ENCODE measurements around the gene HNF4A. TPM values are rescaled to one million over a fixed set of nuclear protein-coding genes. Genes with fewer than 3 reads are reported as not detected.

HNF4A gene
- total RNA-seq, 3 donors from 2014 or later (not counting 1 experiment from before 2014, with no cell fraction given): not detected

GRCh38 chr20:44357020-44357419 lies 1.5 kb downstream of the HNF4A start:
- Mint-ChIP-seq H3K27ac (no peak overlapping the region), H3K4me1 (no peaks in the 10 kb centered on the region), H3K9me3 (no peaks in the 10 kb centered on the region), H3K4me3 (no peak overlapping the region), H3K36me3 (no peaks in the 10 kb centered on the region), H3K27me3 (ENCODE audit: low read depth in 2 of 2) (peaks cover 14 to 18% of the 10 kb centered on the region in 2 donors)
- Histone ChIP-seq H3K27me3 (ENCODE audit: control insufficient read depth, insufficient read depth, low read length) (no peaks in the 10 kb centered on the region), H3K4me3 (ENCODE audit: low read length) (no peak overlapping the region), H3K9me3 (ENCODE audit: control insufficient read depth, insufficient read depth, low read length) (no peaks in the 10 kb centered on the region), H3K4me1 (ENCODE audit: control insufficient read depth, insufficient read depth, low read length) (no peaks in the 10 kb centered on the region), H3K36me3 (ENCODE audit: control insufficient read depth, insufficient read depth, low read length) (no peaks in the 10 kb centered on the region), H3K27ac (ENCODE audit: low read length) (no peak overlapping the region)
- no peak for ATAC-seq
- intact Hi-C loops (cut with micrococcal nuclease): no loop called here
- no peak for DNase-seq
- no peak for TF ChIP-seq CTCF (IDR thresholded peaks at IDR 0.05)
- 77% methylated on average over 1 of the region's 2 CpGs for WGBS (ENCODE audit: insufficient coverage)

GRCh38 chr20:44357555-44358125 lies 2.1 kb downstream of the HNF4A start:
- ATAC-seq: no peak
- H3K27me3 ChIP-seq (ENCODE audit: control insufficient read depth, insufficient read depth, low read length): no peaks in the 10 kb centered on the region
- no peak for DNase-seq
- H3K4me3 ChIP-seq (ENCODE audit: low read length): no peak overlapping the region
- Mint-ChIP-seq H3K4me3 (no peak overlapping the region), H3K9me3 (no peaks in the 10 kb centered on the region), H3K4me1 (no peaks in the 10 kb centered on the region), H3K27me3 (ENCODE audit: low read depth in 2 of 2) (peaks cover 14 to 15% of the 10 kb centered on the region in 2 donors), H3K27ac (no peak overlapping the region), H3K36me3 (no peaks in the 10 kb centered on the region)
- no peaks in the 10 kb centered on the region for H3K36me3 ChIP-seq (ENCODE audit: control insufficient read depth, insufficient read depth, low read length)
- no peak for TF ChIP-seq CTCF (IDR thresholded peaks at IDR 0.05)
- H3K9me3 ChIP-seq (ENCODE audit: control insufficient read depth, insufficient read depth, low read length): no peaks in the 10 kb centered on the region
- no peaks in the 10 kb centered on the region for H3K4me1 ChIP-seq (ENCODE audit: control insufficient read depth, insufficient read depth, low read length)
- 58% methylated on average over 2 of the region's 4 CpGs for WGBS (ENCODE audit: insufficient coverage)
- no peak overlapping the region for H3K27ac ChIP-seq (ENCODE audit: low read length)
- intact Hi-C loops (cut with micrococcal nuclease): no loop called here

GRCh38 chr20:44358776-44359175 lies 3.3 kb downstream of the HNF4A start:
- no peaks in the 10 kb centered on the region for H3K4me1 ChIP-seq (ENCODE audit: control insufficient read depth, insufficient read depth, low read length)
- WGBS (ENCODE audit: insufficient coverage): 78% methylated on average over 8 of the region's 8 CpGs
- H3K36me3 Mint-ChIP-seq: no peaks in the 10 kb centered on the region
- H3K27ac ChIP-seq (ENCODE audit: low read length): no peak overlapping the region
- intact Hi-C loops (cut with micrococcal nuclease): no loop called here
- H3K4me1 Mint-ChIP-seq: no peaks in the 10 kb centered on the region
- ATAC-seq (no peak), DNase-seq (no peak)
- no peaks in the 10 kb centered on the region for H3K9me3 ChIP-seq (ENCODE audit: control insufficient read depth, insufficient read depth, low read length)
- no peaks in the 10 kb centered on the region for H3K27me3 ChIP-seq (ENCODE audit: control insufficient read depth, insufficient read depth, low read length)
- no peaks in the 10 kb centered on the region for H3K9me3 Mint-ChIP-seq
- peaks cover 14 to 15% of the 10 kb centered on the region in 2 donors for H3K27me3 Mint-ChIP-seq (ENCODE audit: low read depth in 2 of 2)
- TF ChIP-seq CTCF (IDR thresholded peaks at IDR 0.05): no peak
- no peak overlapping the region for H3K27ac Mint-ChIP-seq
- H3K4me3 ChIP-seq (ENCODE audit: low read length): no peak overlapping the region
- no peaks in the 10 kb centered on the region for H3K36me3 ChIP-seq (ENCODE audit: control insufficient read depth, insufficient read depth, low read length)
- no peak overlapping the region for H3K4me3 Mint-ChIP-seq

- Mint-ChIP-seq H3K27ac (no peak overlapping the region), H3K4me3 (no peak overlapping the region), H3K4me1 (no peaks in the 10 kb centered on the region), H3K27me3 (ENCODE audit: low read depth in 2 of 2) (peaks cover 8 to 15% of the 10 kb centered on the region in 2 donors), H3K36me3 (no peaks in the 10 kb centered on the region), H3K9me3 (no peaks in the 10 kb centered on the region)
- Histone ChIP-seq H3K27me3 (ENCODE audit: control insufficient read depth, insufficient read depth, low read length) (no peaks in the 10 kb centered on the region), H3K36me3 (ENCODE audit: control insufficient read depth, insufficient read depth, low read length) (no peaks in the 10 kb centered on the region), H3K4me1 (ENCODE audit: control insufficient read depth, insufficient read depth, low read length) (no peaks in the 10 kb centered on the region), H3K4me3 (ENCODE audit: low read length) (no peak overlapping the region), H3K9me3 (ENCODE audit: control insufficient read depth, insufficient read depth, low read length) (no peaks in the 10 kb centered on the region), H3K27ac (ENCODE audit: low read length) (no peak overlapping the region)
- no peak for ATAC-seq
- TF ChIP-seq CTCF (IDR thresholded peaks at IDR 0.05): no peak
- no peak for DNase-seq
- intact Hi-C loops (cut with micrococcal nuclease): no loop called here
These were observed 4.7 kb downstream of the HNF4A start for GRCh38 chr20:44360221-44360620.
